Activated CD8-positive, alpha-beta memory T cell treated with anti-CD3 and anti-CD28 coated beads for 36 hours (primary cell): Measurements from ENCODE around the gene PTRH1. TPM values are rescaled to one million over a fixed set of nuclear protein-coding genes. Genes with fewer than 3 reads are reported as not detected.

Experiments used
- CTCF ChIA-PET: fragments of 350-600 bp; sonication (Branson Sonifier 250); formaldehyde crosslinking; loops from one replicate; lab custom pipeline; 2021; ENCODE audit warnings: antibody characterized with exemption; lab: Charles Lee
- POLR2A ChIA-PET: fragments of 350-600 bp; sonication (Branson Sonifier 250); formaldehyde crosslinking; loops from one replicate; lab custom pipeline; 2021; ENCODE audit warnings: antibody characterized with exemption; lab: Charles Lee
- total RNA-seq, 2 experiments: library from RNA; stranded (reverse); gene quantifications; one replicate each; pipeline ENCODE4 v1.2.3, GENCODE V29; 2021

PTRH1 gene
- total RNA-seq, 2 experiments from 2014 or later = 27.8 to 28.8 TPM

DNA sequence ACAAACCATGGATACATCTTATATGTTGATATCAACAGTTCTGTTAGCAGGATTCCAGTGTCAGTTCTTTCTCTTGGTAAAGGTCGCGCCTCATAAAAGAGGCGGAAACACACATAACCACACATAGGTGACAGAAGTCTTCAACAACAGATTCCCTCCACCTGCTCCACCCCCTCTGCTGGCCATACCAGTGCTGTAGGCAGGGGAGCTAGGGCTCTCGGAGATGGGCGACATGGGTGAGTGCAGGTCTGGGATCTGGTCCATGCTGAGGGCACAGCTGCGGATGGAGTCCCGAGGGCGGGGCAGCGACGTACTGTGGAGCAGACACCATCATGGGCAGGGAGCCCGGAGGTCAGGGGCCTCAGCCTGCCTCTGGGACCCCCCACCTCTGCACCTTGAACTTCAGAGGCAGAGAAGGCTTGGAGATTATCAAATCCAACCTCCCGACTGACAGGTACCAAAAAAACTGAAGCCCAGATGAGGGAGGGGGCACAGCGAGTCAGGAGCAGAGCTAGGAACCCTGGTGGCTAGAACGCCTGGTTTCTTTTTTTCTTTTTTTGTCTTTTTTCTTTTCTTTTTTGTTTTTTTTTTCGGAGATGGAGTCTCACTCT lies 31.6 kb upstream of the PTRH1 start:
- CTCF ChIA-PET = interaction anchor here (0.7 kb wide), 1 partner anchor 39 kb away, joined by 3 read pairs; the partner anchor contains the start of gene CDK9
- POLR2A ChIA-PET = no interaction called here

DNA sequence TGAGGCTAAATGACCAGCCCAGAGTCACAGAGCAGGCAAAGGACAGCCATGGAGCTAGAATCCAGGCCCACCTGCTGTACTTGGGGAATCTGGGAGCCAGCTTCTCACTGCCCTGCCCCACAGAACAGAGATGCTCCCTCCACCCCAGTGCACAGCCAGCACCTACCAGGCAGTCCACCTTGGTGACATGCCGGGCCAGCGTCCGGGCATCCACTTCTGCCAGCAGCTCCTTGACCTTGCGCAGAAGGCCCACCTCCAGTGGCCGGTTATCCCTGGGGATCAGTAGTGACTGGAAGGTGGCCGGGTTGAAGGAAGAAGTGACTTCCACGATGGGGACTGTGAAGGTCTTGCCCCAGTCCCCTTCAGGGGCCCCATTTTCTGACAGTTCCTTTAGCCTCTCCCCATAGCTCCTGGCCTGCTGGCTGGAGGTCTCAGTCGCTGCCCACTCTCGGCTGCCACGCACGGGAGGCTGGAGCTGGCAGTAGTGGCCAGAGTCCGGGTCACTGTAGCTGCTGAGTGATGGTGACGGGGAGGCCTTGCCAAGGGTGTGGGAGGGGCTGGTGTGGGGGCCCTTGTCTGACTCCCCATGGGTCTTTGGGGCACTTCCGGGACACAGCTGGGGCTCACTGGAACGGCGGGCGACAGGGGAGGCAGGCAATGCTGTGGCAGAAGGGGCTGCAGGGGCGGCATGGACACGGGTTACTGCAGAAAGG lies 29.1 kb upstream of the PTRH1 start:
- ChIA-PET POLR2A (interaction anchor here (0.5 kb wide), 1 partner anchor 50 kb away, joined by 13 read pairs; no protein-coding TSS in a partner anchor), CTCF (interaction anchor here (0.7 to 2.3 kb wide), 6 partner anchors 9 to 178 kb away, joined by 3 to 8 read pairs (median 4); partner anchors contain the start of gene TOR2A)

DNA sequence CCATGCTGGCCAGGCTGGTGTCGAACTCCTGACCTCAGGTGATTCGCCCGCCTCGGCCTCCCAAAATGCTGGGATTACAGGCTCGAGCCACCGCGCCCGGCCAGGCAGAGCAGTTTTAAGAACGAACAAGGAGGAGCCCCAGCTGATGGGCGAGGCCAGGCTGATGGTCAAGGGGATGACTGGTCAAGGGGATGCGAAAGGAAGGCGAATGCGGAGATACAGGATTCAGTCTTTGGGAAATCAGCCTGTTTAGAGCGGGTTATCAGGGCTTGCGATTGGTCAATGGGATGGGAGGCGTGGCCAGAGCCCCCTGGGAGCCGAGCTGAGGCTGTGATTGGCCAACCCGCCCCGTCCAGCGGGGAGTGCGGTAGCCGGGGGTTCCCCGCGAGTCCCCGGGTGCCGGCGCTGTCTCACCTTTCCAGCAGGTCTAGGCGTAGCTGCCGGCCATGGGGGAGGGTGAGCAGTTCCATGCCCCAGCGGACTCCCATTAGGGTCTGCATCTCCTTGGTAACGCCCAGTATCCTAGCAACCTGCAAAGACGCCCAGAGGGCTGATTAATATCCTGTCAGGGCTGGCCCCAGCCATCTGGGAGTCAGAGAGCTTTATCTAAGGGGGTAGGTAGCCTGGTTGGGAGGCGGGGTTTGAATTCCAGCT lies 27.1 kb upstream of the PTRH1 start:
- POLR2A ChIA-PET = interaction anchor here (1.7 kb wide), 1 partner anchor 8 kb away, joined by 5 read pairs; the partner anchor contains the start of gene TOR2A
- CTCF ChIA-PET = interaction anchor here (1.2 to 2.3 kb wide), 2 partner anchors 21 to 127 kb away, joined by 3 to 9 read pairs; no protein-coding TSS in a partner anchor

DNA sequence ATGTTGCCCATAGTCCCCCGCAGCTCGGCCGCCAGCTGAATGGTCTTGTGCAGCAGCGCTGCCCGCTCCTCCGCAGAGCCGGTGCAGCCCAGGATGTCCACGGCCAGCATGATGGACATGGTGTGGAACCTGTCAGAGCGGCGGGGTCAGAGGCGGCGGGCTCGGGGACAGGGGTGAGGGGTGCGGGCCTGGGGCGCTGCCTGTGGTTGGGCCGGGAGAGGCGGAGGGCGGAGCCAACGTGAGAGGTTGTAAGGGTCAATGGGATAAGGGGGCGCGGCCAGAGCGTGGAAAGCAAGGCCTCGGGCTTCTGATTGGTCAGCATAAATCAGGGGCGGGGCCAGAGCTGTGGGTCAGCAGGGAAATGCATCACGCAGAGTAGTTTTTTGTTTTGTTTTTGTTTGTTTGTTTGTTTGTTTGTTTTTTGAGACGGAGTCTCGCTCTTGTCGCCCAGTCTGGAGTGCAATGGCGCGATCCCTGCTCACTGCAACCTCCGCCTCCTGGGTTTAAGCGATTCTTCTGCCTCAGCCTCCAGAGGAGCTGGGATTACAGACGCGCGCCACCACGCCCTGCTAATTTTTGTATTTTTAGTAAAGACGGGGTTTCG lies 26.5 kb upstream of the PTRH1 start:
- CTCF ChIA-PET = interaction anchor here (0.6 to 2.3 kb wide), 3 partner anchors 22 to 180 kb away, joined by 3 to 9 read pairs (median 3); no protein-coding TSS in a partner anchor
- POLR2A ChIA-PET = interaction anchor here (1.7 kb wide), 1 partner anchor 7 kb away, joined by 5 read pairs; the partner anchor contains the start of gene TOR2A

DNA sequence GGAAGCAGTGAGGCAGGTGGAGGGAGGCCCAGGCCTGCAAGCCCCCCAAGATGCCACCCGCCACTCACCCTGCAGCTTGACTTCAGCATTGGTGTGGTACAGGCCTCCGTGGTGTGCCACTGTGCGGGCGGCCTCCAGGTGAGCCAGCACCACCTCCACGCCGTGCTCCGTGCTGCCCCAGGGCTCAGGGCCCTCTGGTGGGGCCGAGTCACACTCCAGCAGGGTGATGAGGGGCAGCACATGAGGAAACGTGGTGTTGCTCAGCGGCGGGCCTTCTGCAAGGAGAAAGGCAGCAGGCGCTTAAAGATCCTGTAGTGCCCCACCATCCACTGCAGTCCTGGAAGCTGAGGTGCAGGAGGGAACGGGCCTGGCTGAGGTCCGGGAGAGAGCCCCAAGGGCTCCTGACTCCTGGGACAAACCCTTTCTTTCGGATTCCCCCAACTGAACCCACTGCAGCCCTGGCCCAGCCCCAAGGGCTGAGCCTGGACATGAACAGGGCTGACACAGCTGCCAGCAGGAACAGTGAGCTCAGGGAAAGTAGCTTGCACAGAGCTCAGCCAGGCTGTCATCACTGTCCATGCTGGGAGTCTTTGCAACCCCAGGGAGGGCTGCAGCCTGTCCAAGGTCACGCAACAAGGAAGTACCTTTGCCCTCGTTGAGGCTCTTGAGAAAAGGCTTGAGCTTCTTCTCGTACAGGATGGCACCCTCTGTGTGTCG lies 24.3 kb upstream of the PTRH1 start:
- ChIA-PET POLR2A (interaction anchor here (0.7 kb wide), 1 partner anchor 8 kb away, joined by 3 read pairs; no protein-coding TSS in a partner anchor), CTCF (interaction anchor here (1.4 kb wide), 1 partner anchor 181 kb away, joined by 3 read pairs; no protein-coding TSS in a partner anchor)

DNA sequence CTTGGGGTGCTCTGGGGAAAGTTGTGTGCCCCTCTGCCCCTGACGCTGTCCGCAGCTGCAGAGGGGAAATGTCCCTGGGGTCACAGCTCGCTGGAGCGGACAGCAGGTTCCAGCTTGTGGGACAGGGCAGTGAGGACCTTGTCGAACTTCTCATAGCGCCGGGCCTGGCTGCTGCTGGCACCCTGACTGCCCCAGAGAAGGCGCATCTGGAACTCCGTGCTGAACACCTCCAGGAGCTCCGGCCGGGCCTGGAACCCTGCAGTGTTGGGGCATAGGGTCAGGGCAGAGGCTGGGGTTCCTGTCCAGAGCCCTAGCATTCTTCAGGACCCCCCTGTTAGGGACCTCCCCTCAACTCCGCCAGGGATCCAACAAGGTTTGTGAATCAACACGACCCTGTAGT lies 23.2 kb upstream of the PTRH1 start:
- CTCF ChIA-PET = no interaction called here

DNA sequence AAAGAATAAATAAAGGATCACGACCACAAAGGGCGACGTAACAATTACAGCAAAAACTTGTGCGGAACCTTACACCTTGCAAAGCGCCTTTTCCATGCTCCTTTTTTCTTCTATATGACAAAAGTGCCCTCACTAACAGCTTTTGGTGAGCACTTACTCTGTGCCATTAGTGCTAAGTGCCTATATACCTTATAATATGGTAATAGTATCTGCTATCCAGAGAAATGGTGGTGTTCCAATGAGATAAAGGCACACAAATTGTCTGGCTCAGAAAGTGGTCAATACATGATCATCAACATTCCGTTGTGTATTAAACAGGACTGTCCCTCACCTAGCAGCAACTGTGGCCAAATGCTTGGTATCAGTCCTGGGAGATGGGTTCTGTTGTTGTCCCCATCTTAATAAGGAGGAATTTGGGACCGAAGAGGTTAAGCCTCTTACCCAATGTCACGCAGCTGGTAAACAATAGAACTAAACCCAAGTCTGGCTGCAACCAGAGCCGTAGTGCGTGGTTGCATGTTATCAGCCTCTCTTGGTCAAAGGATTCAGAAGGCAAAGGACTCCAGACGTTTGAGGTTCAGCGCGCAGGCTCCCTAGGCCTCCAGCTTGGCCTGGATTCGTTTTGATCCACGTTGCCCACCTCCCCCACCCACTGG lies 20.2 kb upstream of the PTRH1 start:
- ChIA-PET CTCF (interaction anchor here (0.9 to 3.8 kb wide), 29 partner anchors 8 to 299 kb away, joined by 3 to 36 read pairs (median 5); partner anchors contain the start of genes CDK9, PTRH1, SH2D3C and ST6GALNAC4), POLR2A (interaction anchor here (0.7 to 1.8 kb wide), 10 partner anchors 15 to 310 kb away, joined by 3 to 10 read pairs (median 4); partner anchors contain the start of genes SH2D3C and ST6GALNAC4)

More for the DNA sequence above, 23.2 kb upstream of the PTRH1 start:
- POLR2A ChIA-PET = interaction anchor here (0.9 kb wide), 1 partner anchor 27 kb away, joined by 3 read pairs; no protein-coding TSS in a partner anchor

DNA sequence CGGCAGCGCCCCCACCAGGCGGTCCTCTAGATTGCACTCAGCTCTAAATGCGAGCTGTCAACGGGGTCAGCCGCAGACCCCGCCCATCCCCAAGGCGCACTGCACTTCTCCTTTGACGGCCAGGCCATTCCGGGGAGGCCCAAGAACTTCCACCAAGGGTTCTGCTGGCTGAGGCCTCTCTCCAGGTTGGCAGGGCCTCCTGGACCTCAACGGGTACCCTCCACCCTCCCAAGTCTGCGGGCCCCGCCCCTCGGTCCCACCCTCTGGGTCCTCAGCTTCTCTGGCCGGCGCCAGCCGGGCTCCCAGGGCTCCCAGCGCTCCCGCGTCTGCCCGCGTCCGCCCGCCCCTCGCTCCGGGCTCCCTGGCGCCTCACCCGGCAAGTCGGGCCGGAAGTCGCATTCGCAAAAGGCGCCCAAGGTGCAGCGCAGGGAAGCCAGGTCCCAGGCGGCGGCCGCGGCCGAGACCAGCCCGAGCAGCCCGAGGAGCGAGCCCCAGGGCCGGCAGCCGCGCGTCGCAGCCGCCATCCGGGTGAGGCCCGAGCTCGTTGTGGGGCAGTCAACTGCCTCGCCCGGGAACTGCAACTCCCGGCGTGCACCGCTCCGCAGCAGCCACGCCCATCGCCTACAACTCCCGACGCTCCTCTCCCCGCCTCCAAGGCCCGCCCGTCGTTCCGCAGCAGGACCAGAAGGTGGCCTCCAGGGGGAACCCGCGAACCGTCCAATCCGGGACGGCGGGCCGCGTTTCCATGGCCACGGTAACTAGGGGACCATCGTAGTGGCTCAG lies 19.5 kb upstream of the PTRH1 start, which contains the start of gene TOR2A:
TOR2A (minus strand) TSS at position 548 of the 783 bp plus-strand sequence; CDS start at position 524, 24 bp downstream.
- CTCF ChIA-PET = interaction anchor here (0.6 to 3.8 kb wide), 49 partner anchors 9 to 300 kb away, joined by 3 to 36 read pairs (median 4); partner anchors contain the start of genes CDK9, PTRH1, SH2D3C and ST6GALNAC4
- POLR2A ChIA-PET = interaction anchor here (0.7 to 1.8 kb wide), 16 partner anchors 8 to 311 kb away, joined by 3 to 10 read pairs (median 4); partner anchors contain the start of genes CDK9, PTRH1, SH2D3C and ST6GALNAC4

DNA sequence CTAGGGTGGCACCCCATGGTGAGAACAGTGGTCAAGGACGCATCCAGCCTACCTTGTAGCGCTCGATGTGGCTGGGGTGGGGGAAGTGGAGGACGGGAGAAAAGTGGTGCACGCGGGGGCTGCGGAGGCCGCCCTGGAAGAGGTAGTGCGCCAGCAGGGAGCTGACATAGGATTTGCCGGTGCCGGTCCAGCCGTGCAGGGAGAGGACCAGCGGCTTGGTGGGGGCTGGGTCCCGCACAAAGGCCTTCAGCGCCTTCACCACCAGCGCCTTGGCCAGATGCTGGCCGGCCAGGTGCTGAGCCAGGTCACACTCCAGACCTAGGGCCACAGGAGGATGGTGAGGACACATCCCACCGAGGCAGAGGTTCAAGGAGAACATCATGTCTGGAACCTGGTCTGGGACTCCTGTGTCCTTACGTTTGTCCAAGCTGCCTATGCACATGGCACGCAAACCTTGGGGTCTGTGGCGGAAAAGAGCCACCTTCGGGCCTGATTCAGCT lies 18.8 kb upstream of the PTRH1 start:
- ChIA-PET CTCF (interaction anchor here (0.5 to 3.8 kb wide), 44 partner anchors 10 to 300 kb away, joined by 3 to 36 read pairs (median 4); partner anchors contain the start of genes CDK9, PTRH1, SH2D3C and ST6GALNAC4), POLR2A (interaction anchor here (0.8 to 1.8 kb wide), 10 partner anchors 9 to 284 kb away, joined by 3 to 7 read pairs (median 4); partner anchors contain the start of genes CDK9, PTRH1 and SH2D3C)

DNA sequence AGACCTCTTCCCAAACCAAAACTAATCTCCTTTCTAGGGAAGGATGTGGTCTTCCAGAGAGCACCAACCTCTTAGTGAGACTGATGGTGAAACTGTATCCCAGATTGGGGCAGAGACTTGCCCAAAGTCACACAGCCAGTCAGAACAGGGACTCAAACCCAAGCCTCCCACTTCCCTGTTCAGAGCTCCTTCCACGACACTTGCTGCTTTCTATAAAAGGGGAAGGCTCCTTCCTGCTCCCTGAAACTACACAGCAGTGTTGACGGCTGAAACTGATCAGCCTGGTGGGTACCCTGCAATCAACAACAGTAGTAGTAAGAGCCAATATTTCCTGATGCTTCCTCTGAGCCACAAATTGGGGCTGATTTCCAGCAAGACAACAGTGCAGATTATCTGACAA lies 18.2 kb upstream of the PTRH1 start:
- ChIA-PET POLR2A (no interaction called here), CTCF (interaction anchor here (1.0 to 3.8 kb wide), 5 partner anchors 38 to 188 kb away, joined by 3 to 36 read pairs (median 23); partner anchors contain the start of genes CDK9 and STXBP1)

DNA sequence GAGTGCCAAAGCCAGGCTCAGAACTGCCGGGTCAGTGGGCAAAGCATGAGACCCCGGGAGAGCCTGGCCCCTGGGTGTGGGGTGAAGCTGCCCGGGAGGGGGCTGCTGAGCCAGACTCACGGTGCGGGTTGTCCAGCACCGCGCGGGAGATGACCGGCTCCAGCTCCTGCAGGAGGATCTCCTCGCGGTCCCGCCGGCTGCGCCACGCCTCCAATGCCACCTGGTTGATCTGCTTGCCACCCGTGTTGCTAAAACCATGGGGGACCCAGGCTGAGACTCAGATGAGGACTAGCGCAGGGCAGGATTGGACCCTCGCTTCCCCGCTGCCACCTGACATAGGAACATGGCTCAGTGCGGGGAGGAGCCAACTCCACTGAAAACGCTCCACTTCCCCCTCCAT lies 17.0 kb upstream of the PTRH1 start:
- POLR2A ChIA-PET = no interaction called here
- CTCF ChIA-PET = interaction anchor here (1.5 to 3.8 kb wide), 3 partner anchors 13 to 189 kb away, joined by 5 to 23 read pairs (median 6); no protein-coding TSS in a partner anchor

DNA sequence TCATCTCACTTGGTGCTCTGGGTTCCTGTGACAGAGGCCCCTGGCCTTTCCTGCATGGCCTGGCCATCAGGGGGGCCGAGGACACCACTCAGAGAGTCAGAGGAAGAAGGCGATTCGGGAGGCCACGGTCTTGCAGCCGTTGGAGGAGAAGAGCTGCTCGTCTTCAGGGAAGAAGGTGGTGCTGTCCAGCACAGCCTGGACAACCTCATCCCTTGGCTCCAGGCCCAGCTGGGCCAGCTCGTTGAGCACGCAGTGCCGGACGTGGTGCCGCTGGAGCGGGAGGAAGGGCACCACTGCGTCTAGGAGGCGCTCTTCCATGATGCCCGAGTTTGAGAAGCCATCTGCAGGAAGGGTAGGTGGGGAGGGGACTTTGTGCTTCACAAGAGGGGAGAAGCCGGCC lies 16.5 kb upstream of the PTRH1 start:
- ChIA-PET CTCF (interaction anchor here (1.5 to 2.1 kb wide), 2 partner anchors 13 to 142 kb away, joined by 5 to 6 read pairs; no protein-coding TSS in a partner anchor), POLR2A (no interaction called here)

DNA sequence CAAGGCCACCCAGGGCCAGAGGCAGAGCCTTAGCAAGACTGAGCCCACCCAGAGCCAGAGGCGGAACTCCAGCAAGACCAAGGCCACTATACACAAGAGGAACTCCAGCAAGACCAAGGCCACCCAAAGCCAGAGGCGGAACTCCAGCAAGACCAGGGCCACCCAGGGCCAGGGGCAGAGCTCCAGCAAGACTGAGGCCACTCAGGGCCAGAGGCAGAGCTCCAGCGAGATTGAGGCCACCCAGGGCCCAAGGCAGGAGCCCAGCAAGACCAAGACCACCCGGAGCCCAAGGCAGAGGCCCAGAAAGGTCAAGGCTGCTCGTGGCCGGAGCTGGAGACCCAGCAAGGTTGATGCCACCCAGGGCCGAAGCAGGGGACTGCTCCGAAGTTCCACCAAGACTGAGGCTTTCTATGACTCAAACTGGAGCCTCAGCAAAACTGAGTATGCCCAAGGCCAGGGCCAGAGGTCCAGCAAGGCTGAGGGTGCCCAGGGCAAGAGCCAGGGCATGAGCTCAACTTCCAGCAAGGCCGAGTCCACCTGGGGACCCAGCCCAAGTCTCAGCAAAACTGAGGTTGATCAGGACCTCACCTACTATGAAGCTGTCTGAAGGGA lies 15.4 kb upstream of the PTRH1 start:
- POLR2A ChIA-PET = no interaction called here
- CTCF ChIA-PET = interaction anchor here (1.5 to 2.1 kb wide), 2 partner anchors 14 to 141 kb away, joined by 5 to 6 read pairs; no protein-coding TSS in a partner anchor

DNA sequence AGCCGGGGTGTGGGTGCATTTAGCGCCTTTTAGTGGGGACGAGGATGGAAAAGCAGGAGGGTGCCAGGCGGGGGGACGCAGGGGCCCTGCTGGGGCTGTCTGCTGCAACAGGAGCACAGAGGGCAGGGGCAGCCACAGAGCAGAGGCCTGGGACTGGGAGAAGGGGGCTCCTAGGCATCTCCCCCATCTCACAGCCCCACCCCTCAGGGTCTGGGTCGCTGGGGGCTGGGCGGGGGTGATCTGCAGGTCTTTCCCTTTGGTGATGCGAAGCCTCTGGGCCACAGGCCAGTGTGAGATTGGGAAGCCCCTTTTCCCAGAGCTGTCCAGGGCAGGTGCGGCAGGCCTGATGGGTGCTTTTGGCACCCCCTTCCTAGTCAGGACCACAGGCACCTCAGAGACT lies 14.8 kb upstream of the PTRH1 start:
- POLR2A ChIA-PET = no interaction called here
- CTCF ChIA-PET = interaction anchor here (2.1 kb wide), 1 partner anchor 140 kb away, joined by 5 read pairs; no protein-coding TSS in a partner anchor
